IMR-90 (cell line): ENCODE measurements around the gene TIE1. TPM values are rescaled to one million over a fixed set of nuclear protein-coding genes. Genes with fewer than 3 reads are reported as not detected.
A peak's percentile ranks its signal among the peaks of the same experiment; 100 is the strongest.

Experiments
- ATAC-seq: fragments of 200-7000 bp; cut with Tn5 transposase; 2 replicates; pipeline ENCODE4 v1.9.1; 2020; ENCODE audit warnings: low read depth, mild to moderate bottlenecking, moderate library complexity
- BruUV-seq: library from RNA; stranded (reverse); fragments of 400-500 nt; replicated peaks from 2 replicates; lab custom pipeline; 2021; lab: Mats Ljungman, UMichigan
- CTCF ChIA-PET: fragments of 300-600 bp; formaldehyde crosslinking; extraction: SDS; loops from one replicate; lab custom pipeline; 2021; ENCODE audit warnings: antibody characterized with exemption; lab: Yijun Ruan, JAX
- POLR2A ChIA-PET: fragments of 300-600 bp; sonication (Branson Sonifier 250); formaldehyde crosslinking; loops from one replicate; lab custom pipeline; 2022; ENCODE audit warnings: antibody characterized with exemption; ENCODE audit not compliant: unreplicated experiment; lab: Charles Lee
- DNase-seq: peaks from one replicate; pipeline ENCODE4 v3.0.0; 2013
- H2AFZ ChIP-seq: replicated peaks from 2 replicates; pipeline ENCODE3; 2013; ENCODE audit warnings: low read length, mild to moderate bottlenecking; ENCODE audit not compliant: poor library complexity
- H2AK5ac ChIP-seq: 2 replicates; pipeline ENCODE4 v1.6.1; 2013; ENCODE audit warnings: low read depth, low read length, inconsistent platforms
- H2AK9ac ChIP-seq: replicated peaks from 2 replicates; pipeline ENCODE3; 2013; ENCODE audit warnings: mild to moderate bottlenecking, low read depth, low read length, moderate library complexity; ENCODE audit not compliant: poor library complexity
- H2BK120ac ChIP-seq: 2 replicates; pipeline ENCODE4 v1.6.1; 2013; ENCODE audit warnings: low read depth, low read length, inconsistent platforms
- H2BK15ac ChIP-seq: 3 replicates; pipeline ENCODE4 v1.6.1; 2013; ENCODE audit warnings: low read depth, low read length, inconsistent platforms
- H2BK20ac ChIP-seq: 2 replicates; pipeline ENCODE4 v1.6.1; 2013; ENCODE audit warnings: low read depth, mild to moderate bottlenecking, inconsistent platforms, low read length, moderate library complexity
- H2BK5ac ChIP-seq: 2 replicates; pipeline ENCODE4 v1.6.1; 2013; ENCODE audit warnings: mild to moderate bottlenecking, low read depth, low read length, inconsistent platforms; ENCODE audit not compliant: poor library complexity, severe bottlenecking
- H3K14ac ChIP-seq: replicated peaks from 2 replicates; pipeline ENCODE4 v1.6.1; 2013; ENCODE audit warnings: low read depth, low read length, inconsistent platforms
- H3K18ac ChIP-seq: 2 replicates; pipeline ENCODE4 v1.6.1; 2013; ENCODE audit warnings: low read depth, low read length, control low read depth
- H3K23ac ChIP-seq: 2 replicates; pipeline ENCODE4 v1.6.1; 2013; ENCODE audit warnings: low read depth, low read length, inconsistent platforms
- H3K27ac ChIP-seq: 2 replicates; pipeline ENCODE4 v1.5.1; 2013; ENCODE audit warnings: mild to moderate bottlenecking, control low read depth, low read length; ENCODE audit not compliant: insufficient read depth
- H3K27me3 ChIP-seq: 2 replicates; pipeline ENCODE4 v1.6.1; 2013; ENCODE audit warnings: low read length; ENCODE audit not compliant: control insufficient read depth, insufficient read depth
- H3K36me3 ChIP-seq: 2 replicates; pipeline ENCODE4 v1.6.1; 2013; ENCODE audit warnings: low read length, mixed read lengths; ENCODE audit not compliant: control insufficient read depth, insufficient read depth
- H3K4ac ChIP-seq: 2 replicates; pipeline ENCODE4 v1.6.1; 2013; ENCODE audit warnings: low read depth, low read length, inconsistent platforms
- H3K4me1 ChIP-seq: 2 replicates; pipeline ENCODE4 v1.6.1; 2013; ENCODE audit warnings: low read length, mixed read lengths; ENCODE audit not compliant: control insufficient read depth, insufficient read depth
- H3K4me2 ChIP-seq: 2 replicates; pipeline ENCODE4 v1.6.1; 2013; ENCODE audit warnings: low read depth, mild to moderate bottlenecking, control low read depth, low read length, moderate library complexity
- H3K4me3 ChIP-seq: 2 replicates; pipeline ENCODE4 v1.5.1; 2013; ENCODE audit warnings: low read depth, mild to moderate bottlenecking, control low read depth, low read length, moderate library complexity; ENCODE audit not compliant: insufficient read depth
- H3K56ac ChIP-seq: 2 replicates; pipeline ENCODE4 v1.6.1; 2013; ENCODE audit warnings: low read length, inconsistent platforms; ENCODE audit not compliant: insufficient read depth; ENCODE audit errors: extremely low read depth
- H3K79me1 ChIP-seq, 2 experiments: 2 replicates each; pipeline ENCODE4 v1.6.1; 2013; ENCODE audit warnings: low read length in 2 of 2, inconsistent platforms in 1 of 2, low read depth in 1 of 2
- H3K9ac ChIP-seq: 2 replicates; pipeline ENCODE4 v1.6.1; 2013; ENCODE audit warnings: low read depth, low read length, control low read depth
- H3K9me1 ChIP-seq: 2 replicates; pipeline ENCODE4 v1.6.1; 2013; ENCODE audit warnings: low read length, inconsistent platforms; ENCODE audit not compliant: insufficient read depth
- H3K9me3 ChIP-seq: 2 replicates; pipeline ENCODE4 v1.6.1; 2013; ENCODE audit warnings: low read length; ENCODE audit not compliant: control insufficient read depth, insufficient read depth
- H4K20me1 ChIP-seq: 2 replicates; pipeline ENCODE4 v1.6.1; 2013; ENCODE audit warnings: low read length, inconsistent platforms; ENCODE audit not compliant: insufficient read depth
- H4K5ac ChIP-seq: 2 replicates; pipeline ENCODE4 v1.6.1; 2013; ENCODE audit warnings: mild to moderate bottlenecking, low read depth, low read length, control low read depth
- H4K8ac ChIP-seq, 2 experiments: 2 replicates each; pipeline ENCODE4 v1.6.1; 2013; ENCODE audit warnings: low read depth in 2 of 2, low read length in 2 of 2, control low read depth in 1 of 2, inconsistent platforms in 1 of 2
- H4K91ac ChIP-seq: 2 replicates; pipeline ENCODE4 v1.6.1; 2013; ENCODE audit warnings: low read depth, low read length, inconsistent platforms; ENCODE audit not compliant: insufficient read depth
- ELK1 ChIP-seq: fragments of 150-350 bp; IDR thresholded peaks from 2 replicates; pipeline ENCODE4 v1.6.1; 2016; ENCODE audit warnings: low read depth, mild to moderate bottlenecking, low read length, moderate library complexity, borderline replicate concordance
- WGBS, 2 experiments: methylation state at CpG; one replicate each; pipeline versions ENCODE4 v1.1.5 to v1.1.7; 2013; ENCODE audit warnings: missing lambda C conversion rate in 2 of 2; ENCODE audit not compliant: insufficient read length in 1 of 2; ENCODE audit errors: extremely low coverage in 2 of 2; 5-methylcytosine and 5-hydroxymethylcytosine counted together
- dilution Hi-C: fragments of 300-500 bp; cut with HindIII; formaldehyde crosslinking; loops from one replicate; pipeline ENCODE4 v1.14.3; 2018; ENCODE audit warnings: low sequenced_read_pairs; ENCODE audit not compliant: unreplicated experiment
- in situ Hi-C: fragments of 300-500 bp; cut with MboI; formaldehyde crosslinking; loops from 3 replicates; pipeline ENCODE4 v1.14.3; 2019; ENCODE audit warnings: low sequenced_read_pairs, inconsistent platforms, mixed read lengths
- intact Hi-C: fragments of 100-400 bp; cut with micrococcal nuclease; formaldehyde crosslinking; loops from 2 replicates; pipeline ENCODE4 v1.10.0; 2022
- polyA plus RNA-seq, 3 experiments: library from polyadenylated mRNA; depleted of rRNA; stranded (reverse); fragments of >200 nt; gene quantifications; 2 replicates each; pipeline ENCODE4 v1.2.3, GENCODE V29; 2012; ENCODE audit warnings: low replicate concordance in 1 of 3
- total RNA-seq: library from RNA; depleted of rRNA; stranded (reverse); fragments of >200 nt; gene quantifications from 2 replicates; pipeline ENCODE4 v1.2.3, GENCODE V29; 2012

Gene TIE1
- total and polyA plus RNA-seq, 2 of the 4 experiments (the other 2 are of a cell fraction): 2.3 to 7.5 TPM

DNA sequence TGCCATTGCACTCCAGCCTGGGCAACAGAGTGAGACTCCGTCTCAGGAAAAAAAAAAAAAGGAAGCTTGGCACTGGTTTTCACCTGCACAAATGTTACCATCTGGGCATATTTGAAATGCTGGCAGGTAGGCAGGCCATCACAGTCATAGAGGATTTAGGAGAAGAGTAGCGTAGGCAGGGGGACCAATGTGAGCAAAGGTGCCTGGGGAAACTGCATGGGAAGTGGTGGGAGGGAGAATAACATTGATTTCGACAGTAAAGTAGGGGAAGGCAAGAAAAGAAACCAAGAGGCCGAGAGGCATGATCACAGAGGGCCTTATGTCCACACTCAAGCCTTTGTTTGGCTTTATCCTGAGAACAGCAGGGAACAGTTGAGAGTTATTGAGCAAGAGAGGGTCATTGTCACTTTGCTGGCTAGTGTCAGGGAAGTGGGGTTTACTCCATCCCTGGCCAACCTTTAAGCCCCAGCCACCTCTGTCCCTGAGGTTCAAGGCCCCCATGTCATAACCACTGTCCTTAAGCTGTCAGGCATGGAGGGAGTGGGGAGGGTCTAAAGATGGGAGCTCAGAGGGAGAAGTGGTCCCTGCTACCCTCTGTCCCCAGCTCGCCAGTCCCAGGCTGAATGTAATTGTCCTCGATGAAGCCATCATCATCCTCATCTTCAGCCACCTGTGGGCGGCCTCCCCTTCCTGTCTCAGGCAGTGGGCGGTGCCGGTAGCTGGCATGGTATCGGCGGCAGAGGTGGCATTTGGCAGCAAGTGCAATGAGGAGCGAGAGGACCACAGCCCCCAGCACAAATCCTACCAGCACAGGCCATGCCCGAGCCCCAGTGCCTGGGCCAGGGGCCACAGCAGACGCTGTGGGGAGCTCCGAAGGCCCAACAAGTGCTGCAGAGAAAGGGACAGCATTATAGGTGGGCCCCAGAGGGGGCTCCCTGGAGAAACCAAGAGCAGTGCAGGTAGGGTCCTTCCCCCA lies 18.3 kb upstream of the TIE1 start:
- H3K9ac ChIP-seq: no peak overlapping the region
- BruUV-seq: no TSS peak
- H4K91ac ChIP-seq: no peak overlapping the region
- no peak overlapping the region for H2BK15ac ChIP-seq
- dilution Hi-C loops (no loop called here), intact Hi-C loops (no loop called here), in situ Hi-C loops (no loop called here)
- no peak overlapping the region for H4K5ac ChIP-seq
- no peaks in the 10 kb centered on the region for H3K9me1 ChIP-seq
- no peak overlapping the region for H3K27ac ChIP-seq
- POLR2A ChIA-PET: no interaction called here
- no peaks in the 10 kb centered on the region for H3K9me3 ChIP-seq
- H3K23ac ChIP-seq: no peak overlapping the region
- CTCF ChIA-PET: interaction anchor here (0.5 kb wide), 1 partner anchor 750 kb away, joined by 3 read pairs; no protein-coding TSS in a partner anchor
- H2AFZ ChIP-seq: no peak overlapping the region
- no peak overlapping the region for H2AK5ac ChIP-seq
- no peak for TF ChIP-seq ELK1
- ATAC-seq (no peak), DNase-seq (no peak)
- no peak overlapping the region for H2BK120ac ChIP-seq
- no peak overlapping the region for H2BK20ac ChIP-seq
- no peak overlapping the region for H3K4me2 ChIP-seq
- H3K36me3 ChIP-seq: no peaks in the 10 kb centered on the region
- H3K4me1 ChIP-seq: no peaks in the 10 kb centered on the region
- no peak overlapping the region for H3K18ac ChIP-seq
- H2AK9ac ChIP-seq: peak overlapping the region; percentile 42
- no peak overlapping the region for H3K56ac ChIP-seq
- H3K14ac ChIP-seq: no peak overlapping the region
- WGBS, 2 experiments: 86% methylated on average over 7 of the region's 15 CpGs; no CpG with 5 or more reads in 1 of the 2 experiments
- H3K27me3 ChIP-seq: peaks cover 20% of the 10 kb centered on the region
- H3K4me3 ChIP-seq: no peak overlapping the region
- no peak overlapping the region for H4K8ac ChIP-seq
- no peak overlapping the region for H2BK5ac ChIP-seq
- H3K4ac ChIP-seq: no peak overlapping the region
- no peaks in the 10 kb centered on the region for H3K79me1 ChIP-seq
- H4K20me1 ChIP-seq: no peaks in the 10 kb centered on the region
